ENCODE data around the gene CYB5A. TPM values are rescaled to one million over a fixed set of nuclear protein-coding genes. Genes with fewer than 3 reads are reported as not detected.

The CYB5A gene
- total RNA-seq, 1 donor from 2014 or later: 101 TPM

GRCh38 chr18:74229005-74229404 is 62.8 kb downstream of the CYB5A start:
- intact Hi-C loops (cut with DNase I): no loop called here
- ATAC-seq (ENCODE audit: poor library complexity) (no peak), DNase-seq (no peak)

- ATAC-seq (ENCODE audit: poor library complexity) (no peak), DNase-seq (no peak)
- intact Hi-C loops (cut with DNase I): no loop called here
These were observed 63.5 kb downstream of the CYB5A start for GRCh38 chr18:74228312-74228711.

GRCh38 chr18:74226666-74227065 is 65.1 kb downstream of the CYB5A start:
- no peak for DNase-seq
- intact Hi-C loops (cut with DNase I): no loop called here
- ATAC-seq (ENCODE audit: poor library complexity): no peak

GRCh38 chr18:74226156-74226555 is 65.6 kb downstream of the CYB5A start:
- no peak for DNase-seq
- no peak for ATAC-seq (ENCODE audit: poor library complexity)
- intact Hi-C loops (cut with DNase I): no loop called here

- intact Hi-C loops (cut with DNase I): no loop called here
- no peak for ATAC-seq (ENCODE audit: poor library complexity)
- DNase-seq: no peak
These were observed 66.4 kb downstream of the CYB5A start for GRCh38 chr18:74225193-74225840.

- ATAC-seq (ENCODE audit: poor library complexity) (no peak), DNase-seq (no peak)
- intact Hi-C loops (cut with DNase I): no loop called here
These were observed 68.9 kb downstream of the CYB5A start for GRCh38 chr18:74222710-74223494.

DNA sequence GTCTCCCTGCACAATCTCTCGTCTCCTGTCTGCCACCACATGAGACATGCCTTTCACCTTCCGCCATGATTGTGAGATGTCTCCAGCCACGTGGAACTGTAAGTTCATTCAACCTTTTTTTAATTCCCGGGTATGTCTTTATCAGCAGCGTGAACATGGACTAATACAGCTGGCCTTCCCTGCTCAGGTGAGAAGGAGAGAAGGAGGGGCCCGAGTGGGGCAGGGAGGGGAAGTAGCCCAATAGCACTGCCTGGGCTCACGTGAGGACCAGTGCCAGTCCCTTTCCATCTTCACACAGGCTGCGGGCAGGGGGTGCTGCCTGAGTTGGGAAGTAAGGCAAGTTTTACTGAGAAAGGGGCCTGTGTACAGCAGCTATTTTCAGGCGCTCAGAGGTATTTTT is 70.7 kb downstream of the CYB5A start:
- no peak for ATAC-seq (ENCODE audit: poor library complexity)
- DNase-seq: no peak
- intact Hi-C loops (cut with DNase I): no loop called here

DNA sequence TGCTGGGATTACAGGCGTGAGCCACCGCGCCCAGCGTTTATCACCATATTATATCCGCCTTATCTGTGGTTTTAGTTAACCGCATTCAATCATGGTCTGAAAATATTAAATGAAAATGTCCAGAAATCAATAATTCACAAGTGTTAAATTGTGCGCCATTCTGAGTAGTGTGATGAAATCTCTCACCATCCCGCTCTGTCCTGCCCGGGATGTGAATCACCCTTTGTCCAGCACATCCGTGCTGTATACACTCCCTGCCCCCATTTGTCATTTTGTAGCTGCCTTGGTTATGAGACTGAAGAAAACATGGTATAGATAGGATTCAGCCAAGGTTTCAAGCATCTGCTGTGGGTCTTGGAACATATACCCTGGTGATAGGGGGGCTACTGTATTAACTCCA is 72.7 kb downstream of the CYB5A start:
- intact Hi-C loops (cut with DNase I): no loop called here
- ATAC-seq (ENCODE audit: poor library complexity) (no peak), DNase-seq (no peak)

- DNase-seq: no peak
- intact Hi-C loops (cut with DNase I): no loop called here
- ATAC-seq (ENCODE audit: poor library complexity): no peak
These were observed 74.2 kb downstream of the CYB5A start for GRCh38 chr18:74217476-74218143.

DNA sequence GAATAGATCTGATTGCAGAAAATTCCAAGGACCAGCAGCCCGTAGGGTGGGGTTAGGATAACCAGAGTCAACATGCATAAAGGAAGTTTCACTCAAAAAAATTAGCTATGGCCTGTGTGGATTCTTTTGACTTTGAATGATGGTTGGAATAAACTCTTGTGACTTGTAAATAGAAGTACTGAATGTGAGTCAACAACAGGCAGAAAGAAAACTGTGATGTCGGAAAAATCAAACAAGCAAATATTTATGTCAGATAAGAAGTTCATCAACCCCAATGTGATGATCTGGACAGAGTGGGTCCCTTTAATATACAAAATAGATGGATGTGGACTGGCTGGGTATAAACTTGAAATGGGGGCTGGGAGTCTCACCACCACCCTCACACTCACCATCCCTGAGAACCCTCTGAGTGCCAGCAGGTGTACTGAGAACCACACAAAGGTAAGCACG is 75.1 kb downstream of the CYB5A start:
- DNase-seq: no peak
- intact Hi-C loops (cut with DNase I): no loop called here
- ATAC-seq (ENCODE audit: poor library complexity): no peak

- DNase-seq: no peak
- ATAC-seq (ENCODE audit: poor library complexity): no peak
- intact Hi-C loops (cut with DNase I): no loop called here
These were observed 75.9 kb downstream of the CYB5A start for GRCh38 chr18:74215863-74216262.

- intact Hi-C loops (cut with DNase I): no loop called here
- no peak for ATAC-seq (ENCODE audit: poor library complexity)
- no peak for DNase-seq
These were observed 78.3 kb downstream of the CYB5A start for GRCh38 chr18:74213429-74213828.

- DNase-seq: no peak
- ATAC-seq (ENCODE audit: poor library complexity): no peak
- intact Hi-C loops (cut with DNase I): no loop called here
These were observed 87.1 kb downstream of the CYB5A start for GRCh38 chr18:74204526-74205152.

- intact Hi-C loops (cut with DNase I): no loop called here
- ATAC-seq (ENCODE audit: poor library complexity) (no peak), DNase-seq (no peak)
These were observed 88.0 kb downstream of the CYB5A start for GRCh38 chr18:74203811-74204210.

Other genes starting within 250 kb of the CYB5A start
- gene FBXO15, start 144.1 kb downstream of the CYB5A start, total RNA-seq: not detected
- gene TIMM21, start 143.4 kb downstream of the CYB5A start, total RNA-seq: 158 TPM
- gene C18orf63, start 23.9 kb upstream of the CYB5A start, total RNA-seq: not detected
- gene DIPK1C, start 165.3 kb upstream of the CYB5A start, total RNA-seq: 3.3 TPM
- gene CNDP2, start 204.4 kb upstream of the CYB5A start, total RNA-seq: 54.5 TPM
- not detected for gene CNDP1, start 242.5 kb upstream of the CYB5A start, total RNA-seq

All from Right ventricle myocardium superior (tissue), 1 donor.